GM18907 (cell line): ENCODE results near the gene PRDX1.
A peak's percentile ranks its signal among the peaks of the same experiment; 100 is the strongest.
"Not testable (repeated sequence)": the region's sequence is repeated elsewhere in the genome, so short reads cannot be mapped to it uniquely, and the experiment has no call there.

Experiments used
- ATAC-seq: cut with Tn5 transposase; IDR thresholded peaks from one replicate; pipeline ENCODE4 v1.9.1; 2021; ENCODE audit warnings: mild to moderate bottlenecking, moderate library complexity; ENCODE audit not compliant: unreplicated experiment

Gene PRDX1

GRCh38 chr1:45536886-45537285, 15.2 kb upstream of the PRDX1 start:
- ATAC-seq = no peak

GRCh38 chr1:45535988-45536766, 14.5 kb upstream of the PRDX1 start:
- ATAC-seq = no peak

GRCh38 chr1:45531873-45532272, 10.2 kb upstream of the PRDX1 start:
- ATAC-seq = no peak

- ATAC-seq = no peak
These were observed 9.0 kb upstream of the PRDX1 start for GRCh38 chr1:45530632-45531135.

GRCh38 chr1:45526135-45526644, 4.5 kb upstream of the PRDX1 start:
- no peak for ATAC-seq

- not testable (repeated sequence) for ATAC-seq
These were observed 2.3 kb upstream of the PRDX1 start for GRCh38 chr1:45523975-45524374.

- not testable (repeated sequence) for ATAC-seq
These were observed 1.8 kb upstream of the PRDX1 start for GRCh38 chr1:45523516-45523915.

GRCh38 chr1:45522324-45523104, 830 bp upstream of the PRDX1 start:
- peak; percentile 24 for ATAC-seq

GRCh38 chr1:45519774-45520173, 1.9 kb downstream of the PRDX1 start:
- not testable (repeated sequence) for ATAC-seq

GRCh38 chr1:45518910-45519309, 2.8 kb downstream of the PRDX1 start:
- no peak for ATAC-seq

- not testable (repeated sequence) for ATAC-seq
These were observed 3.3 kb downstream of the PRDX1 start for GRCh38 chr1:45518366-45518765.

GRCh38 chr1:45516465-45516864, 5.2 kb downstream of the PRDX1 start:
- ATAC-seq = no peak

GRCh38 chr1:45516036-45516435, 5.6 kb downstream of the PRDX1 start:
- ATAC-seq = no peak

- not testable (repeated sequence) for ATAC-seq
These were observed 8.0 kb downstream of the PRDX1 start for GRCh38 chr1:45513532-45514260.

- ATAC-seq = no peak
These were observed 9.0 kb downstream of the PRDX1 start for GRCh38 chr1:45512641-45513054.

- ATAC-seq = no peak
These were observed 10.6 kb downstream of the PRDX1 start for GRCh38 chr1:45510972-45511527.

- ATAC-seq = no peak
These were observed 11.4 kb downstream of the PRDX1 start for GRCh38 chr1:45510036-45510971.

GRCh38 chr1:45508295-45509151, 13.2 kb downstream of the PRDX1 start:
- ATAC-seq = no peak

GRCh38 chr1:45507893-45508292, 13.8 kb downstream of the PRDX1 start:
- no peak for ATAC-seq
